Caco-2 (cell line): ENCODE measurements around the gene ZNF594. TPM values are rescaled to one million over a fixed set of nuclear protein-coding genes. Genes with fewer than 3 reads are reported as not detected.
"Not testable (repeated sequence)": the region's sequence is repeated elsewhere in the genome, so short reads cannot be mapped to it uniquely, and the experiment has no call there.

Experiments used
- BruUV-seq: library from RNA; stranded (reverse); fragments of 400-500 nt; replicated peaks from 2 replicates; lab custom pipeline; 2021; lab: Mats Ljungman, UMichigan
- CTCF ChIA-PET: fragments of 300-600 bp; sonication (Branson Sonifier 250); formaldehyde crosslinking; loops from one replicate; lab custom pipeline; 2022; ENCODE audit warnings: antibody characterized with exemption; lab: Charles Lee
- POLR2A ChIA-PET: fragments of 300-600 bp; sonication (Branson Sonifier 250); formaldehyde crosslinking; loops from one replicate; lab custom pipeline; 2022; ENCODE audit warnings: antibody characterized with exemption; lab: Charles Lee
- DNase-seq, 2 experiments: peaks; one replicate each; pipeline versions ENCODE4 v3.0.0 to v3.0.0-alpha.2; 2020 to 2022
- H3K27me3 ChIP-seq: replicated peaks from 2 replicates; pipeline ENCODE4 v1.6.0; 2011; ENCODE audit warnings: low read length; ENCODE audit not compliant: control insufficient read depth, insufficient read depth
- H3K36me3 ChIP-seq: 2 replicates; pipeline ENCODE4 v1.5.1; 2011; ENCODE audit warnings: low read length; ENCODE audit not compliant: control insufficient read depth, insufficient read depth
- H3K4me1 ChIP-seq: fragments of 250-450 bp; sonication (Bioruptor Pico); 2 replicates; pipeline ENCODE4 v1.5.1; 2020; ENCODE audit warnings: mild to moderate bottlenecking
- H3K4me3 ChIP-seq: 2 replicates; pipeline ENCODE4 v1.5.1; 2011; ENCODE audit warnings: low read depth, mild to moderate bottlenecking, control low read depth, low read length
- H3K9me3 ChIP-seq: fragments of 250-450 bp; sonication (Bioruptor Pico); 2 replicates; pipeline ENCODE4 v1.5.1; 2020; ENCODE audit warnings: mild to moderate bottlenecking, moderate library complexity
- H3K27ac Mint-ChIP-seq: one replicate; pipeline ENCODE4 v1.8.0; 2022; ENCODE audit warnings: mixed read lengths; ENCODE audit not compliant: unreplicated experiment
- H3K27me3 Mint-ChIP-seq: one replicate; pipeline ENCODE4 v1.8.0; 2022; ENCODE audit warnings: mixed read lengths; ENCODE audit not compliant: insufficient read depth, unreplicated experiment
- H3K36me3 Mint-ChIP-seq: one replicate; pipeline ENCODE4 v1.8.0; 2022; ENCODE audit warnings: mild to moderate bottlenecking, mixed read lengths; ENCODE audit not compliant: insufficient read depth, unreplicated experiment
- H3K4me1 Mint-ChIP-seq: one replicate; pipeline ENCODE4 v1.8.0; 2022; ENCODE audit warnings: low read depth, mixed read lengths; ENCODE audit not compliant: unreplicated experiment
- H3K4me3 Mint-ChIP-seq: one replicate; pipeline ENCODE4 v1.8.0; 2022; ENCODE audit warnings: mild to moderate bottlenecking, moderate library complexity, mixed read lengths; ENCODE audit not compliant: unreplicated experiment
- H3K9me3 Mint-ChIP-seq: one replicate; pipeline ENCODE4 v1.8.0; 2022; ENCODE audit warnings: mixed read lengths; ENCODE audit not compliant: unreplicated experiment
- intact Hi-C: fragments of 100-400 bp; cut with micrococcal nuclease; formaldehyde crosslinking; loops from one replicate; pipeline ENCODE4 v1.10.0; 2022; ENCODE audit not compliant: unreplicated experiment
- total RNA-seq: library from RNA; stranded (reverse); gene quantifications from 2 replicates; pipeline ENCODE4 v1.2.3, GENCODE V29; 2022
- TF ChIP-seq, protein P1 (sequence below), 2 experiments: fragments of 200-600 bp in 1 of 2; IDR thresholded peaks; 1 replicate in 1 of 2; 2 replicates in 1 of 2; pipeline versions ENCODE4 v1.5.1 to v1.8.0; 2011 to 2022; ENCODE audit warnings: antibody characterized with exemption in 1 of 2, control low read depth in 1 of 2, inconsistent platforms in 1 of 2, low read depth in 1 of 2, low read length in 1 of 2, mild to moderate bottlenecking in 1 of 2, moderate library complexity in 1 of 2; ENCODE audit not compliant: insufficient read depth in 1 of 2, severe bottlenecking in 1 of 2, unreplicated experiment in 1 of 2

ZNF594 gene
- total RNA-seq, 1 experiment from 2014 or later: 6.2 TPM

DNA sequence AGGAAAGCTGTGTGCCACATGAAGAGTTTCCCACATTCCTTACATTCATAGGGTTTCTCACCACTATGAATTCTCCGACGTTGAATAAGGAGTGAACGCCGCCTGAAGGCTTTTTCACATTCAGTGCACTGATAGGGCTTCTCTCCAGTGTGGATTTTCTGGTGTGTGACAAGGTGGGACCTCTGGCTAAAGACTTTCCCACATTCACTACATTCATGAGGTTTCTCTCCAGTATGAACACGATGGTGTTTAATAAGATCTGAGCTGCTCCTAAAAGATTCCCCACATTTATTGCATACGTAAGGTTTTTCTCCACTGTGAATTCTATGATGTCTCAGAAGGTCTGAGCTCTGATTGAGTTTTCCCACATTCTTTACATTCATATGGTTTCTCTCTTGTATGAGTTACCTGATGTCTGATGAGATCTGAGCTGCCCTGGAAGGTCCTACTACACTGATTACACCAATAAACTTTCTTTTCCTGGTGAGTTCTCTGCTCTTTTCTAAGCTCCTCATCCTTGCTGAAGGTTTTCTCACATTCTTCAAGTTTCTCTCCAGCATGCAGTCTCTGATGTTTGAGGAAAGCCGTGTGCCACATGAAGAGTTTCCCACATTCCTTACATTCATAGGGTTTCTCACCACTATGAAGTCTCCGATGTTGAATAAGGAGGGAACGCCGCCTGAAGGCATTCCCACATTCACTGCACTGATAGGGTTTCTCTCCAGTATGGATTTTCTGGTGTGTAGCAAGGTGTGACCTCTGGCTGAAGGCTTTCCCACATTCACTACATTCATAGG, 10.0 kb downstream of the ZNF594 start:
- no peaks in the 10 kb centered on the region for H3K27me3 Mint-ChIP-seq
- no peaks in the 10 kb centered on the region for H3K36me3 ChIP-seq
- no peaks in the 10 kb centered on the region for H3K27me3 ChIP-seq
- no TSS peak for BruUV-seq
- no peak overlapping the region for H3K4me3 ChIP-seq
- H3K4me1 ChIP-seq: no peaks in the 10 kb centered on the region
- ChIA-PET CTCF (no interaction called here), POLR2A (no interaction called here)
- H3K9me3 ChIP-seq: 0 out of 2 replicates have a peak, but pooled peaks cover 4% of the 10 kb centered on the region
- no peak for DNase-seq
- H3K36me3 Mint-ChIP-seq: peaks cover 29% of the 10 kb centered on the region
- TF ChIP-seq, protein P1, sequence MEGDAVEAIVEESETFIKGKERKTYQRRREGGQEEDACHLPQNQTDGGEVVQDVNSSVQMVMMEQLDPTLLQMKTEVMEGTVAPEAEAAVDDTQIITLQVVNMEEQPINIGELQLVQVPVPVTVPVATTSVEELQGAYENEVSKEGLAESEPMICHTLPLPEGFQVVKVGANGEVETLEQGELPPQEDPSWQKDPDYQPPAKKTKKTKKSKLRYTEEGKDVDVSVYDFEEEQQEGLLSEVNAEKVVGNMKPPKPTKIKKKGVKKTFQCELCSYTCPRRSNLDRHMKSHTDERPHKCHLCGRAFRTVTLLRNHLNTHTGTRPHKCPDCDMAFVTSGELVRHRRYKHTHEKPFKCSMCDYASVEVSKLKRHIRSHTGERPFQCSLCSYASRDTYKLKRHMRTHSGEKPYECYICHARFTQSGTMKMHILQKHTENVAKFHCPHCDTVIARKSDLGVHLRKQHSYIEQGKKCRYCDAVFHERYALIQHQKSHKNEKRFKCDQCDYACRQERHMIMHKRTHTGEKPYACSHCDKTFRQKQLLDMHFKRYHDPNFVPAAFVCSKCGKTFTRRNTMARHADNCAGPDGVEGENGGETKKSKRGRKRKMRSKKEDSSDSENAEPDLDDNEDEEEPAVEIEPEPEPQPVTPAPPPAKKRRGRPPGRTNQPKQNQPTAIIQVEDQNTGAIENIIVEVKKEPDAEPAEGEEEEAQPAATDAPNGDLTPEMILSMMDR (IDR thresholded peaks at IDR 0.05; ENCODE audit: insufficient read depth in 1 of 2, low read depth in 1 of 2, low read length in 1 of 2, severe bottlenecking in 1 of 2, unreplicated experiment in 1 of 2): no peak
- no peaks in the 10 kb centered on the region for H3K4me1 Mint-ChIP-seq
- H3K27ac Mint-ChIP-seq: no peak overlapping the region
- peaks cover 3% of the 10 kb centered on the region for H3K9me3 Mint-ChIP-seq
- H3K4me3 Mint-ChIP-seq: no peak overlapping the region
- intact Hi-C loops: no loop called here

- TF ChIP-seq, protein P1 (IDR thresholded peaks at IDR 0.05; ENCODE audit: insufficient read depth in 1 of 2, low read depth in 1 of 2, low read length in 1 of 2, severe bottlenecking in 1 of 2, unreplicated experiment in 1 of 2): no peak
- Histone ChIP-seq H3K9me3 (0 out of 2 replicates have a peak, but pooled peaks cover 4% of the 10 kb centered on the region), H3K36me3 (no peaks in the 10 kb centered on the region), H3K4me1 (no peaks in the 10 kb centered on the region), H3K4me3 (no peak overlapping the region), H3K27me3 (no peaks in the 10 kb centered on the region)
- BruUV-seq: no TSS peak
- H3K4me1 Mint-ChIP-seq: no peaks in the 10 kb centered on the region
- intact Hi-C loops: no loop called here
- H3K36me3 Mint-ChIP-seq: peaks cover 25% of the 10 kb centered on the region
- POLR2A ChIA-PET: no interaction called here
- CTCF ChIA-PET: no interaction called here
- DNase-seq: no peak
- H3K9me3 Mint-ChIP-seq: no peaks in the 10 kb centered on the region
- H3K27ac Mint-ChIP-seq: no peak overlapping the region
- no peaks in the 10 kb centered on the region for H3K27me3 Mint-ChIP-seq
- H3K4me3 Mint-ChIP-seq: no peak overlapping the region
Observed at GRCh38 chr17:5179003-5179402, 12.7 kb downstream of the ZNF594 start.

GRCh38 chr17:5175027-5175426, 16.6 kb downstream of the ZNF594 start:
- H3K4me3 Mint-ChIP-seq, DNase-seq, H3K27me3 ChIP-seq, H3K27ac Mint-ChIP-seq, H3K4me1 Mint-ChIP-seq, intact Hi-C loops, H3K36me3 Mint-ChIP-seq, H3K4me3 ChIP-seq, H3K9me3 Mint-ChIP-seq, POLR2A ChIA-PET, H3K36me3 ChIP-seq, H3K27me3 Mint-ChIP-seq, H3K9me3 ChIP-seq, H3K4me1 ChIP-seq, BruUV-seq, CTCF ChIA-PET: not testable (repeated sequence)

- H3K4me3 Mint-ChIP-seq, intact Hi-C loops, H3K27ac Mint-ChIP-seq, H3K9me3 ChIP-seq, H3K36me3 ChIP-seq, H3K4me1 ChIP-seq, H3K9me3 Mint-ChIP-seq, H3K4me1 Mint-ChIP-seq, H3K36me3 Mint-ChIP-seq, CTCF ChIA-PET, H3K27me3 ChIP-seq, BruUV-seq, POLR2A ChIA-PET, H3K4me3 ChIP-seq, H3K27me3 Mint-ChIP-seq, DNase-seq: not testable (repeated sequence)
Observed at GRCh38 chr17:5165791-5166564, 25.7 kb downstream of the ZNF594 start.
